Amygdala (tissue), 56 donors: ENCODE data around the gene RASGRF1.
A peak's percentile ranks its signal among the peaks of the same experiment; 100 is the strongest.

ENCODE experiments used
- DNase-seq, 56 donors: peaks; one replicate each; lab custom pipeline; 2025; lab: John Stamatoyannopoulos, UW

RASGRF1 gene

GRCh38 chr15:78974272-78974918, 116.2 kb downstream of the RASGRF1 start:
- no peak for DNase-seq

DNA sequence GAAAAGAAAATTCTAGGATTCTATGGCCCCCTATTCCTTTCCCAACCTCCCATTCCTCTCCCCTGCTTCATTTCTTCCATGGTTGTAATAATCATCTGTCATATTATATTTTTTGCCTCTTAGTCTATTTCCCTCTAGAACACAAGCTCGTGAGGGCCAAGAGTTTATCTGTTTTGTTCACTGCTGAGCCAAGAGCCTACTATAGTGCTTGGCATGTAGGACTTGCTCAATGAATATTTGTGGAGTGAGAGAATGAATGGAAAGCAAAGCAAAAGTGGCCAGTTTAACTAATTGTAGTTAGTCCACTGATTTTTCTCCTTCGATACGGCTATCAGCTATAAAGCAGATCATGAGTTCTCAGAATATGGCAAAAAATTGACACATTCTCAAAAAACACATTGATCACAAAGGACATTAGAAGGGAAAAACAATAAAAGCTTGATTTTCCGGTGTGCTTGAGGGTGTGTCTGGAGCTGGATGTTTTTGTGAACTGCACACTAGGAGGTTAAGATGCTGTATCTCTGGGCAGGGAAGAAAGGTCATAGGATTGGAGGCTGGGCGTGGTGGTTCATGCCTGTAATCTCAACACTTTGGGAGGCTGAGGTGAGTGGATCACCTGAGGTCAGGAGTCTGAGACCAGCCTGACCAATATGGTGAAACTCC, 120.8 kb downstream of the RASGRF1 start:
- DNase-seq = no peak

DNA sequence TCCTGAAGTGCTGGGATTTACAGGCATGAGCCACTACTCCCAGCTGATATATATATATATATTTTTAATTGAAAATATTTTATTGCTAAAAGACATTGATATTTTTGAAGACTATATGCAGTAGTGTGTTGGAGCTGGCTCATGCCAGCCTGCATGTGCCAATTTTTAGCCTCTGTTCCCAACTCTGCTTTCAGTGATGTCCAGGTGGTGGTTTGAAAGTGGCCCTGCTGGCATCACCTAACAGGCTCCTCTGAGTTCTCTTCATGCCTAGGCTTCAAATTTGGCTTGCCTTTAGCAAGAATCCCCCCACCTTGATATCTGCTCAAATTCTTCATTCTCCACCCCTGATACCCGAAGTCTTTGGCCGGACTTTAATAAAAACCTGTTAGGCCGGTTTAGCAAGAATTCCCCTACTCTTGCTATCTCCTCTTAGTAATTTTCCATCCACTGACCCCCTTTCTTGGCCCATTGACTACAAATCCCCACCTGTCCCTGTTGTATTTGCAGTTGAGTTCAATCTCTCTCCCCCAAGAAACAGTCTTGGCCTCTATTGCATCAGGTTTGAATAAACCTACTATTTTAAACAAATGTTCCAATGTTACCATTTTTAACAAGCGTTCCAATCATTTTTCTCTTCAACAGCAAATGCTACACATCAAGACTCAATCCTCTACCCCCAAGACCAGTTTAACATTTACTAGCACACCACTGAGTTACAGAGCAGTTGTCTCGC, 121.9 kb downstream of the RASGRF1 start:
- no peak for DNase-seq

GRCh38 chr15:78968114-78968513, 122.5 kb downstream of the RASGRF1 start:
- DNase-seq = no peak

- DNase-seq = no peak
Observed at GRCh38 chr15:78960308-78960707, 130.3 kb downstream of the RASGRF1 start.

- no peak for DNase-seq
Observed at GRCh38 chr15:78959360-78959759, 131.2 kb downstream of the RASGRF1 start.

- DNase-seq = no peak
Observed at GRCh38 chr15:78957416-78958093, 133.0 kb downstream of the RASGRF1 start.

DNA sequence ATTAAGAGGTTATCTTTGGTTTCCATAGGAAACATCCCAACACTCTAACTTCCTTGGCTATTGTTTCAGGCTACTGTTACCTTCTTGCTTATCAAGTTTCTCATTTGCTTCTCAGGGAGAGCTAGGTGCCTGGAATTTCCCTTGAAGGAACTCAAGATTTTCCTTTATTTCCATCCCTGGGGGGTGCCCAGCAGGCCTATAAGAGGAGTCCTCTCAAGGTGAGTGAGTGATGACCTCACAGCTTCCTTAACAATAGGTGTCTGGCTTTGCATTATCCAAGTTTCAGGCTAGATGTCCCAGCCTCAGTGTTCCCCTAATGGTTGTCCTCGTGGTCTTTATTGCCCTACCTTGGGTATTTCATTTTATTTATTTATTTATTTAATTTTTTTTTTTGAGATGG, 133.6 kb downstream of the RASGRF1 start:
- no peak for DNase-seq

- no peak for DNase-seq
Observed at GRCh38 chr15:78955355-78955754, 135.2 kb downstream of the RASGRF1 start.

DNA sequence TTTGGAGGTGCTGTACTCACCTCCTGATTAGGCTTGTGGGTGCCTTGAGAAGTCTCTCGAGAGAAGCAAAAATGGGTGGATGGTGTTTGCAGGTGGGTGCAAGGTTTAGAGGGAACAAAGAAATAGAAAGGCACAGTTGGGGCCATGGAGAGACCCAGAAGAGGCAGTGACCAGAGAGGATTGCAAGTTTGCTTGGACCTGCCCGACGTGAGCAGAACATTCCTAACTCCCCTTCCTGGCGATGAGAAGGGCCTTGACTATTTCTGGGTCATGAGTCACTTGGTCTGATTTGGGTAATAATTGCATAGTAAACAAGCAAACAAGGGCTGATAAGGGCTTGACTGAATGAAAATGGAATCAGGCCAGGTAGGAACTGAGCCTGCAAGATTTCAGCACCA, 138.7 kb downstream of the RASGRF1 start:
- no peak for DNase-seq

DNA sequence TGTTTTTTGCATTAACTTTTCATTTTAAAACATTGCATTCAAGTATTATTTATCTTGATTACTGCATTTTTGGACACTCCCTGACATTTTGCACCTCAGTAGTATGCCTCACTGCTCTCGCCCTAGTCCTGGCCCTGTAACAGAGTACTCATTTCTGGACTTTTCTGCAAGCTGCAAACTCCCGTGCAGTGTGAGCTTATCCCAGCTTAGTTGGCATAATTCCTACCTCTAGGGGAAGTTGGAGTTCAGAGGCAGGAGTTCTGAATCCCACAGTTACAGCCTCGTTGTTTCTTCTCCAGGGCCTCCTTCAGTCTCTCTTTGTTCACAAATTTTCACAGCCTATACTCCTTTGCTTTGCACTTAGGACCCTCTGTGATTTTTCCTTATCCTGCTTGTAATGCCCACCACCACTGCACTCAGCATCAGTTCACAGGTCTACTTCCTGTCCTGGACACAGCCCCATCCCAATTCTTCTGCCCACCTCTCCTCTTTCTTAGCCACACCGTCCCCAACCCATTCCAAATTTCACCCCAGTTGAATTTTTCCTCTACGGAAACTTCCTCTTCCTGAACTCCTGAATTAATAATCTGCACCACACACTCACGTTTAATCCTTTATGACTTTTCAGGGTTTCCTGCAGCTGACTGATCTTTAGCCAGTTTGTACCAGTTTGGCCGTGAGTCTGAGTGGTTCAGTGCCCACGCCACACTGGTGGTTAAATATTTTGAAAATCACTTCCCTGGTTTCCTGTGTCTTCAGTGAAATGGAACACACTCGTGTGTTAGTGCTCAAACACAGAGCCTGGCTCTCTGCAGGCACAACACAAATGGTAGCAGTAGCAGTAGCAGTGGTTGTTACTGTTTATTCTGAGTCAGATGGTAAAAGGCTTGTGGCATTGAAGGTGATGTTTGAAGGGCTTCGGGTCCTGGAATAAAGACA, 139.4 kb downstream of the RASGRF1 start:
- DNase-seq = peak in 1 of 56 donors; percentile 6

- no peak for DNase-seq
Observed at GRCh38 chr15:78950343-78950742, 140.2 kb downstream of the RASGRF1 start.

- DNase-seq = no peak
Observed at GRCh38 chr15:78949461-78949860, 141.1 kb downstream of the RASGRF1 start.

- no peak for DNase-seq
Observed at GRCh38 chr15:78947506-78947905, 143.1 kb downstream of the RASGRF1 start.

DNA sequence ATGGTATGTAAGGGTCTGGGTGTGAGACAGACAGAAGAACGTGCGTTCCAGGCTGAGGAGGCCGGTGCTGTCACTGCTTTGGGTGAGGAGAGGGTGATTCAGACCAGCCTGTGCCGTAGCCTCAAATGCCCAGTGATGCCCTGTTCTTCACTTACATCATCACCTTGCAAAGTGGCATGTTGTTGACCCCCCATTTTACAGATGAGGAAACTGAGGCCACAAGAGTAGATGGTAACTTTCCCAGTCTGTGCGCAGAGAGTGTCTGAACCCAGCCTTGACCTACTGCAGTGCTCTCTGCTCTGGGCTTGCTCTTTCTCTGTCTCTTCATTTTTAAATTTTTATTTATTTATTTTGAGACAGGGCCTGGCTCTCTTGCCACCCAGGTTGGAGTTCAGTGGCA, 144.1 kb downstream of the RASGRF1 start:
- no peak for DNase-seq

- DNase-seq = peak in 41 of 56 donors; percentile 9 to 86 (median 49)
Observed at GRCh38 chr15:78944669-78945407, 145.7 kb downstream of the RASGRF1 start, which contains the start of gene CTSH. Gene CTSH (minus strand): TSS chr15:78945046. CDS start chr15:78944981, 65 bp downstream.

GRCh38 chr15:78944202-78944625, 146.4 kb downstream of the RASGRF1 start:
- no peak for DNase-seq

DNA sequence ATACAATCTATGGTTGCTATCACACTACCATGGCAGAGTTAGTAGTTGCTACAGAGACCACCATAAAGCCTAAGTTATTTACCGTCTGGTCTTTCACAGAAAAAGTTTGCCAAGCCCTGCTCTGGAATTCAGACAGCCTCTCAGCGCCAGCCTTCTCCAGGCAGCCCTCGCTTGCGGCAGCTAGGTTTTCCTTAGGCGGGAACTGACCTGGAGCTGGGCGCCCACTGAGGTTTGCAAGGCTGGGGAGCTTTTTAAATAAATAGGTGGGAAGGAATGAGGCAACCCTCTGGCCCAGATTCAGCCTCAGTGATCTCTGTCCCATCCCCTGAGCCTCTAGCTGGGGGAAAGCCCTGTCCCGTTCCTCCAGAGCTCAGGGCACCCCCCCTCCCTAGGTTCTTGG, 146.9 kb downstream of the RASGRF1 start:
- no peak for DNase-seq

GRCh38 chr15:78942741-78943140, 147.8 kb downstream of the RASGRF1 start:
- DNase-seq = no peak
